ENCODE measurements around the gene DECR2.
A peak's percentile ranks its signal among the peaks of the same experiment; 100 is the strongest.
"Not testable (repeated sequence)": the region's sequence is repeated elsewhere in the genome, so short reads cannot be mapped to it uniquely, and the experiment has no call there.

The DECR2 gene

DNA sequence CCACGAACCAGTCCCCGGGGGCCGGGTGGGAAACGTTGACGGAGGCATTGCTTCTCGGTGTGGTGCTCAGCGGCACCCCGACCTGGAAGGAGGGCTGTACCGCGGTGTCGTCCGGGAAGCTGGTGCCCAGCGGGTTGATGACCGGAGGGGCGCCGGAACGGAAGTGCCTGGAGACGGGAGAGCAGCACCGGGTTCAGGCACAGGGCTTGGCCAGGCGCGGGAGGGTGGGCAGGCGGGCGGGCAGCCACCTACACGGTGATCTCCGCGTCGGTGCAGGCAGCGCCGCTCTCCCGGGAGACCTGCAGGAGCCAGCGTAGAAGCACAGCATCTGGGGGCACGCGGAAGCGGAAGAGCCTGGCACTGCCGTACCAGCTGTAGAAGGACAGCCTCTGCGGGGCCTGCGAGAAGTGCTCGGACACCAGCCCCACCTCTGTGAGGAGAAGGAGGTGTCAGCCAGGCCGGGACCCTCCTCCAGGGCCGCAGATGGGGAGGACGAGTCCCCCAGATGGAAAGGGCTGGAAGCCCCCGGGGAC, 24.2 kb upstream of the DECR2 start:
- TF ChIP-seq, protein P1, sequence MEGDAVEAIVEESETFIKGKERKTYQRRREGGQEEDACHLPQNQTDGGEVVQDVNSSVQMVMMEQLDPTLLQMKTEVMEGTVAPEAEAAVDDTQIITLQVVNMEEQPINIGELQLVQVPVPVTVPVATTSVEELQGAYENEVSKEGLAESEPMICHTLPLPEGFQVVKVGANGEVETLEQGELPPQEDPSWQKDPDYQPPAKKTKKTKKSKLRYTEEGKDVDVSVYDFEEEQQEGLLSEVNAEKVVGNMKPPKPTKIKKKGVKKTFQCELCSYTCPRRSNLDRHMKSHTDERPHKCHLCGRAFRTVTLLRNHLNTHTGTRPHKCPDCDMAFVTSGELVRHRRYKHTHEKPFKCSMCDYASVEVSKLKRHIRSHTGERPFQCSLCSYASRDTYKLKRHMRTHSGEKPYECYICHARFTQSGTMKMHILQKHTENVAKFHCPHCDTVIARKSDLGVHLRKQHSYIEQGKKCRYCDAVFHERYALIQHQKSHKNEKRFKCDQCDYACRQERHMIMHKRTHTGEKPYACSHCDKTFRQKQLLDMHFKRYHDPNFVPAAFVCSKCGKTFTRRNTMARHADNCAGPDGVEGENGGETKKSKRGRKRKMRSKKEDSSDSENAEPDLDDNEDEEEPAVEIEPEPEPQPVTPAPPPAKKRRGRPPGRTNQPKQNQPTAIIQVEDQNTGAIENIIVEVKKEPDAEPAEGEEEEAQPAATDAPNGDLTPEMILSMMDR (IDR thresholded peaks at IDR 0.05; ENCODE audit: low read depth, low read length), result no peak
- H3K4me3 ChIP-seq (replicated peaks in 1 of 2; ENCODE audit: low read depth in 2 of 2, low read length in 2 of 2), result no peak overlapping the region

DNA sequence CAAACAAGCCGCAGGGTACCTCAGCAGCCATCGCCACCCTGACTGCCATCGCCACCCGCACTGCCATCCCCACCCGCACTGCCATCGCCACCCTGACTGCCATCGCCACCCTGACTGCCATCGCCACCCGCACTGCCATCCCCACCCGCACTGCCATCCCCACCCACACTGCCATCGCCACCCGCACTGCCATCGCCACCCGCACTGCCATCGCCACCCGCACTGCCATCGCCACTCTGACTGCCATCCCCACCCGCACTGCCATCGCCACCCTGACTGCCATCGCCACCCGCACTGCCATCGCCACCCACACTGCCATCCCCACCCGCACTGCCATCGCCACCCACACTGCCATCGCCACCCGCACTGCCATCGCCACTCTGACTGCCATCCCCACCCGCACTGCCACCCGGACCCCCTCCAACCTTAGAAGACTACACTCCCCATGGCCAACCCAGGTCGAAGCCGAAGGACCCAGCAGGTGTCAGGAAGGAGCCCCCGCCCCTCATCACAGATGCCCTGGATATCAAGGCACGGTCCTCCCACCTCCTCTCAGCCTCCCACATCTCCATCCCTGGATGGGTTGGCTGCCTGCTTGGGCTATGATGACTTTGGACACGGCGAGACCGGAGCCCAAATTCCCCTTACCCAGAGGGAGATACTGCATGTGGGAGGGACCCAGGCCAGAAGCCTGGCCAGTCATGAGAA, 23.4 kb upstream of the DECR2 start:
- DNase-seq (ENCODE audit: low read depth in 2 of 2); H3K4me3 ChIP-seq (replicated peaks in 1 of 2; ENCODE audit: low read depth in 2 of 2, low read length in 2 of 2): not testable (repeated sequence)

More for the DNA sequence above, 24.2 kb upstream of the DECR2 start:
- DNase-seq (ENCODE audit: low read depth in 2 of 2), result no peak

DNA sequence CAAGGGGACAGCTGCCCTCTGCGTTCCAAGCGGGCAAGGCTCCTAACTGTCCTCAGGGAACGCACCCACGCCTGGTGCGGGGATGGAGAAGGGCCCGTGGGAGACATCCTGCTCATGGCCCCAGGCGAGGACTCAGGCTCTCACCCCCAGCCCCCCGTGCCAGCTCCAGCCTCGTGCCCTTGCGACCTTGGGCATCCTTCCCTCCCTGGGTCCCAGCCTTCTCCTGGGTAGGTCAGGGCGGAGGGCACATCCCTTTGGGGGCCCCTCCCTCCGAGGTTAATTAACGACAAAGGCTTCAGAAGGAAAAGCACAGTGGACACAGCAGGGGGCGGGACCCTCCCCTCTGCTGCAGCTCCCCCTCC, 22.9 kb upstream of the DECR2 start:
- no peak for DNase-seq (ENCODE audit: low read depth in 2 of 2)

DNA sequence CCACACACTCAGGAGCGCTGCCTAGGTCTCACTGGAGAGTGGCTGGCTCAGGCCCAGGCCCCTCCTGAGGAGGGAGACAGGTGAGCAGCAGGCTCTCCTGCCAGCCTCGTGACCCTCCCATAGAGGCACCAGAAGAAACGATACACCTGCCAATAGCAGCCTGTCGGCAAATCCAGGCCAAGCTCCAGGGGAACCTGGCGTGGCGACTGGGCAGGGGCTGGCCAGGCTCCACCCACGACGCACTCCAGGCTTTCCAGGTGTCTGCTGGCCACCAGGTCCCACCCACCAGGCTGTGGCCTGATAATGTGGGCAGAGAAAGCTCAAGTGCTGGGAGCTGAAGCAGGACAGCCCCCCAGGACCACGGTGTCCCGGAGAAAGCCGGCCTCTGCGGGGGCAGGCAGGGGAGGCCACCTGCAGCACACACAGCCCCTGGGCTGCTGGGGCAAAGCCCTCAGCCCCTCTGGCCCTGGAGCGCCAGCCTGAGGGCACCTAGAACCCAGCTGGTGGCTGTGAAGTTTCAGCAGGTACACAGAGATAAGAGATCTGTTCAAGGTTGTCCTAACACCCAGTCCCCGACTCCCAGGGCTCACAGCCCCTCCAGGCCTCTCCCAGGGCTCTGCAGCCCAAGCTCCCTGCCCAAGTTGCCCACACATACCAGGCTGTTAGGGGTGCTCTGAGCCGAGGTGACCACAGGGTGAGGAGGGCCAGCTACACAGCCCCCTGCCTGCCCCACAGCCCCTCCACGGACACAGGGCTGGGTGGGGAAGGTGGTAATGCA, 22.3 kb upstream of the DECR2 start:
- no peak overlapping the region for H3K4me3 ChIP-seq (replicated peaks in 1 of 2; ENCODE audit: low read depth in 2 of 2, low read length in 2 of 2)

More for the DNA sequence above, 22.9 kb upstream of the DECR2 start:
- H3K4me3 ChIP-seq (replicated peaks in 1 of 2; ENCODE audit: low read depth in 2 of 2, low read length in 2 of 2), result no peak overlapping the region
- TF ChIP-seq, protein P1 (IDR thresholded peaks at IDR 0.05; ENCODE audit: low read depth, low read length), result no peak

DNA sequence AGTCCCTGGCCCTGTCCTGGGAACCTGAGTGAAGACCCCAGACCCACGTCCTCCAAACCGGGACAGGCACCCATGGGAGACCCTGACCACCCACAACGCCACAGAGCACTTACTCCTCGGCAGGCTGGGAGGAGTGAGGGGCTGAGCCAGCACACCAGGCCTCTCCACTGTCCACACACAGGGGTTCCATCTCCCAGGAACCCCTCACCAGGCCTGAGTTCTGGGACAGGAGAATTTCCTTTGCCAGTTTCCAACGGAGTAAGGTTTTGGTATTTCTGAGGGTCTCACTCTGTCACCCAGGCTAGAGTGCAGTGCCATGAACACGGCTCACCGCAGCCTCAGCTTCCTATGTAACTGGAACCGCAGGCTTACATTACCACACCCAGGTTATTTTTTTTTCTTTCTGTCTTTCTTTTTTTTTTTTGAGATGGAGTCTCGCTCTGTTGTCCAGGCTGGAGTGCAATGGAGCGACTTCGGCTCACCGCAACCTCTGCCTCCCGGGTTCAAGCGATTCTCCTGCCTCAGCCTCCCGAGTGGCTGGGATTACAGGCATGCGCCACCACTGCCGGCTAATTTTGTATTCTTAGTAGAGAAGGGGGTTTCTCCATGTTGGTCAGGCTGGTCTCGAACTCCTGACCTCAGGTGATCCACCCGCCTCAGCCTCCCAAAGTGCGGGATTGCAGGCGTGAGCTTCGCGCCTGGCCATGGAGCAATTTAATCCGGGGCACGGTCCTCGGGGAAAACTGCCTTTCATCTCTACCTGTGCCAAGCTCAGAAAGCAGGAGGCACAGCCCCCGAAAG, 21.5 kb upstream of the DECR2 start:
- DNase-seq (ENCODE audit: low read depth in 2 of 2), result no peak
- peak overlapping the region in 1 of 2 donors; percentile 80 for H3K4me3 ChIP-seq (replicated peaks in 1 of 2; ENCODE audit: low read depth in 2 of 2, low read length in 2 of 2)
- TF ChIP-seq, protein P1 (IDR thresholded peaks at IDR 0.05; ENCODE audit: low read depth, low read length), result no peak

More for the DNA sequence above, 22.3 kb upstream of the DECR2 start:
- TF ChIP-seq, protein P1 (IDR thresholded peaks at IDR 0.05; ENCODE audit: low read depth, low read length), result no peak
- no peak for DNase-seq (ENCODE audit: low read depth in 2 of 2)

DNA sequence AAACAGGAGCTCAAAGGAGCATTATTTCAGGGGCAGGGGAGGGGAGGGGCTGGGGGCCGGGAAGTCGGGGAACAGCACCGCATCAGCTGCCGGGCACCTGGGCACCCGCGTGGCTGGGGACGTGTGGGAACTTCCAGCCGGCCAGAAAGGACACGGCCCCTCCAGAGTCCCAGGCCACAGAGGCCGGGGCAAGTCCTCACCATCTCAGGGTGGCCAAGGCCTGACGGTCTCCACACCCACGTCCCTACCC, 21.0 kb upstream of the DECR2 start:
- DNase-seq (ENCODE audit: low read depth in 2 of 2), result no peak

More for the DNA sequence above, 21.0 kb upstream of the DECR2 start:
- TF ChIP-seq, protein P1 (IDR thresholded peaks at IDR 0.05; ENCODE audit: low read depth, low read length), result no peak
- peak overlapping the region; percentile 78 to 80 for H3K4me3 ChIP-seq (replicated peaks in 1 of 2; ENCODE audit: low read depth in 2 of 2, low read length in 2 of 2)

Data from cardiac fibroblast (primary cell).